Measurements from ENCODE around the gene PIH1D1. TPM values are rescaled to one million over a fixed set of nuclear protein-coding genes. Genes with fewer than 3 reads are reported as not detected.

The PIH1D1 gene
- total RNA-seq, 4 donors from 2014 or later = 52.7 to 87.4 (median 75.7) TPM

DNA sequence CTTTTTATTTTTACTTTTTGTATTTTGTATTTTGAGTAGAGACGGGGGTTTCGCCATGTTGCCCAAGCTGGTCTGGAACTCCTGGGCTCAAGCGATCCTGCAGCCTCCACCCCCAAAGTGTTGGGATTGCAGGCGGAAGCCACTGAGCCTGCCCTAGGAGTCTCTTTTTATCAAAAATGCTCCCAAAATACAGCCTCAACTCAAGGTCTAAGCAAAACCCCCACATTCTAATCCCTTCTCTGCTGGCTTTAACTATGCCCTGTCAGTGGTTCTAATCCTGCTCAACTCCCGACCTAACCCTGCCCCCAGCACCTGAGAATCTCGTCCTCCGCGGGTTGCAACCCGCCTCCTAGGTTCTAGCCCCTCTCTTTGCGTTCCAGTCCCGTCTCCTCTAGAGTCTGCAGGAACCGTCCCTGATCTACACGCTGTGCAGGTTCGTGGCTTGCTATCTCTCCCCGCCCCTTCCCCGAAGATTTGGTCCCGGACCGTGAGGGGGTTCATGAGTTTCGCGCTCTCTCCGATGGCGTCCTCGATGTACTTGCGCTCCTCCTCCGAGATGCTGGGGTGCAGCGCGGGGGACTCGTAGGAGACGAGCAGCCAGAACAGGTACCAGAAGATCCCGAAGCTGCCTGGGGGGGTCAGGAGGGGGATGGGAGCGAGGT, 18.2 kb downstream of the PIH1D1 start:
- TF ChIP-seq, protein P1, sequence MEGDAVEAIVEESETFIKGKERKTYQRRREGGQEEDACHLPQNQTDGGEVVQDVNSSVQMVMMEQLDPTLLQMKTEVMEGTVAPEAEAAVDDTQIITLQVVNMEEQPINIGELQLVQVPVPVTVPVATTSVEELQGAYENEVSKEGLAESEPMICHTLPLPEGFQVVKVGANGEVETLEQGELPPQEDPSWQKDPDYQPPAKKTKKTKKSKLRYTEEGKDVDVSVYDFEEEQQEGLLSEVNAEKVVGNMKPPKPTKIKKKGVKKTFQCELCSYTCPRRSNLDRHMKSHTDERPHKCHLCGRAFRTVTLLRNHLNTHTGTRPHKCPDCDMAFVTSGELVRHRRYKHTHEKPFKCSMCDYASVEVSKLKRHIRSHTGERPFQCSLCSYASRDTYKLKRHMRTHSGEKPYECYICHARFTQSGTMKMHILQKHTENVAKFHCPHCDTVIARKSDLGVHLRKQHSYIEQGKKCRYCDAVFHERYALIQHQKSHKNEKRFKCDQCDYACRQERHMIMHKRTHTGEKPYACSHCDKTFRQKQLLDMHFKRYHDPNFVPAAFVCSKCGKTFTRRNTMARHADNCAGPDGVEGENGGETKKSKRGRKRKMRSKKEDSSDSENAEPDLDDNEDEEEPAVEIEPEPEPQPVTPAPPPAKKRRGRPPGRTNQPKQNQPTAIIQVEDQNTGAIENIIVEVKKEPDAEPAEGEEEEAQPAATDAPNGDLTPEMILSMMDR (IDR thresholded peaks at IDR 0.05) = no peak
- DNase-seq (ENCODE audit: low spot score) (no peak), ATAC-seq (ENCODE audit: low FRiP score) (no peak)

DNA sequence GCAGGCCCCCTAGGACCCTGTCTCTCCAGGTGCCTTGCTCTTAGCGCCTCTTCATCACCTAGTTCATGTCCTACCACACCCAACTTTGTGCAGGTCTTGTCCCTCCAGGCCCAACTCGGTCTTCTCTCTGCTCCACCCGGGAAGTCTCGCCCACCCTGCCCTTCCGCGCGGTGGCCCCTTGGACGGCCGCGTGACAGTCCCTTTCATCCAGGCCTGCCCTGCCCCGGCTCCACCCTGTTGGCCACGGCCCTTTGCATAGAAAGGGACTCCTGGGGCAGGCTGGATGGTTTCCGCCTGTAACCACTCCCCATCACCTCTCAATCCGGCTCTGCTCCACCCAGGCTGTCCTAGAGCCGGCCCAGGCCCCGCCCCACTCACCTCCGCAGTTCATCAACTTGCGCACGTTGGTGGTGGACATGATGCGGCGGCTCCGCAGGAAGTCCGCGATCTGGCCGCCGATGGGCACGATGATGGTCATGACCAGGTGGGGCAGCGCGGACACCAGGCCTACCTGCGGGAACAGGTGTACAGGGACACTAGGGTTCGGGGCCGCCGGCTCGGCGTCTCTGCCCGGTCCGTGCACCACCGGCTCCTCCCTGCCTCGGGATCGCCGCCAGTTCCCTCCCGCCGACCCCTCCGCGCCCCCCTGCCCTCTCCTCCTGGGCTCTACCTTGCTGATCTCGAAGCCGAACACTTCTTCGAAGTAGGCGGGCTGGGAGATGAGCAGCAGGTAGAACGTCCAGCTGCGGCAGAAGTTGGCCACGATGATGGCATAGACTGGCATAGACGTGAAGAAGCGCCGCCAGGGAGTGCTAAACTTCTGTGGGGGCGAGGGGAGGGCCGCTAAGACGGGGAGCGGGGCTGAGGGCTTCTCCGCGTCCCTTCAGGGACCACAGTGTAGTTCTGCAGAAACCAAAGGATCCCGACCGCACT, 19.2 kb downstream of the PIH1D1 start:
- no peak for ATAC-seq (ENCODE audit: low FRiP score)
- TF ChIP-seq, protein P1 (IDR thresholded peaks at IDR 0.05) = no peak
- DNase-seq (ENCODE audit: low spot score) = no peak

DNA sequence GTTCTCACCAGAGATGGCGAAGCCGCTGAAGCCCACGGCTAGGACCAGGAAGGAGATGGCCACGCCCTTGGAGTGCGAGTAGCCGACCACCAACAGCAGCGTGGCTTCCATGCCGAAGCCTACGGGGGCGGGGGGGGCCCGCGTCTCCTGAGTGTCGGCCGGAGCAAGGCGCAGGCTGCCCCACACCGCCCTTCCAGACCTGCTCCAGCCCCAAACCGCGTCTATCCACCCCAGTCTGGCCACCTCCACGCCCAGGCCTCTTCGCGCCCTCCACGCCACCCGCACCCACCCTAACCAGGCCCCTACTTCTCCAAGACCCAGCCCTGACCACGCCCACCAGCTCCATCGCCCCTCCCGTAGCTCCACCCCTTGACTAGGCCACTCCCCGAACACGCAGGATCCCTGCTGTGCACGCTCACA, 20.3 kb downstream of the PIH1D1 start:
- DNase-seq (ENCODE audit: low spot score) (no peak), ATAC-seq (ENCODE audit: low FRiP score) (no peak)
- TF ChIP-seq, protein P1 (IDR thresholded peaks at IDR 0.05) = no peak

DNA sequence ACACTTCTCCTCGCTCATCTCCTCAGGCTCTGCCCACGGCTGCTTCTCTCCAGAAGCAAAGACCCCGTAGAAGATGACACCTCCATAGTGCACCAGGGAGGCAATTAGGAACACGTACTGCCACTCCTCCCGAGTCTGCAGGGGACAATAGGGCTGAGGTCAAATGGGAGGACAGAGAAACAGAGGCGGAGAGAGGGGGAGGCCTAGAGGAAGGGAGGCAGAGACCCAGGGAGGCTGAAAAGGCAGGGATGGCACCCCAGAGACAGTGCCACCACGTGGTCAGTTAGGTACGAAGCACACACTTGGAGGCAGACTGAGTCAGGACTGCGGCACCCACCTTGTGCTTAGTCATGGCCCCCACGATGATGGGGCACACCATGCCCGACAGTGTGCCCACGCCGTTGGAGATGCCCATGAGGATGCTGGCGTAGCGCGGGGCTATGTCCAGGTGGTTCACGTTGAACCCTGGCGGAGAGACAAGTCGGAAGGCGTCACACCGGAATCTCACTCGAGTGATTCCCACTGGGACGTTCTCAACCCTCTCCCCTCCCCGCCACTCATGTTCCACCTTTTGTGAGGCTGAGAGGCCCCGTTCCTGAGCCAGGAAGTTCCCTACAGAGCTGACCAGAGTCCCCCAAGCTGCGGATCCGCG, 20.8 kb downstream of the PIH1D1 start:
- DNase-seq (ENCODE audit: low spot score) = no peak
- TF ChIP-seq, protein P1 (IDR thresholded peaks at IDR 0.05) = no peak
- ATAC-seq (ENCODE audit: low FRiP score) = no peak

DNA sequence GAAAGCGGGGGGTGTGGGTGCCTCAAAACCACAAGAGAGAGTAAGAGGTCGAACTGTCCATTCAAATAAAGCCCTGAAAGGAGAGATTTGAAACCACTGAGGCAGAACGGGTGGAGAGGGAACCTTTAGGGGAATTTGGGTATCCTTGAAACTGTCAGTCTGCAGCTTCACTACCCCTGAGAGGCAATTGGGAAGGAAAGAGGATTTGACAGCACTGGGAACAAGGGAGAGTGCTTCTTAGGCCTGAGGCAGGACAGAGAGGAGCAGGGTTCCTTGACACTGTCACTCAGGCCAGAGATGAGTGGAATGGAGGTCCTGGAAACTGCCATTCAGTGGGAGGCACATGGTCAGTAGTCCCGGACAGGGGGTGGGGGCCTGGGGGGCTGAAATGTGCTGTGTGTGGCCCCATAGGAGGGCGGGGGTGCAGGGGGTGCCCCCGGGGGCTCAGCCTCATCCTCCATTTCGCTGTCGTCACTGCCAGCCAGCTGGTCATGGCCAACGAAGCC, 21.4 kb downstream of the PIH1D1 start:
- DNase-seq (ENCODE audit: low spot score) = no peak
- ATAC-seq (ENCODE audit: low FRiP score) = no peak
- TF ChIP-seq, protein P1 (IDR thresholded peaks at IDR 0.05) = no peak

DNA sequence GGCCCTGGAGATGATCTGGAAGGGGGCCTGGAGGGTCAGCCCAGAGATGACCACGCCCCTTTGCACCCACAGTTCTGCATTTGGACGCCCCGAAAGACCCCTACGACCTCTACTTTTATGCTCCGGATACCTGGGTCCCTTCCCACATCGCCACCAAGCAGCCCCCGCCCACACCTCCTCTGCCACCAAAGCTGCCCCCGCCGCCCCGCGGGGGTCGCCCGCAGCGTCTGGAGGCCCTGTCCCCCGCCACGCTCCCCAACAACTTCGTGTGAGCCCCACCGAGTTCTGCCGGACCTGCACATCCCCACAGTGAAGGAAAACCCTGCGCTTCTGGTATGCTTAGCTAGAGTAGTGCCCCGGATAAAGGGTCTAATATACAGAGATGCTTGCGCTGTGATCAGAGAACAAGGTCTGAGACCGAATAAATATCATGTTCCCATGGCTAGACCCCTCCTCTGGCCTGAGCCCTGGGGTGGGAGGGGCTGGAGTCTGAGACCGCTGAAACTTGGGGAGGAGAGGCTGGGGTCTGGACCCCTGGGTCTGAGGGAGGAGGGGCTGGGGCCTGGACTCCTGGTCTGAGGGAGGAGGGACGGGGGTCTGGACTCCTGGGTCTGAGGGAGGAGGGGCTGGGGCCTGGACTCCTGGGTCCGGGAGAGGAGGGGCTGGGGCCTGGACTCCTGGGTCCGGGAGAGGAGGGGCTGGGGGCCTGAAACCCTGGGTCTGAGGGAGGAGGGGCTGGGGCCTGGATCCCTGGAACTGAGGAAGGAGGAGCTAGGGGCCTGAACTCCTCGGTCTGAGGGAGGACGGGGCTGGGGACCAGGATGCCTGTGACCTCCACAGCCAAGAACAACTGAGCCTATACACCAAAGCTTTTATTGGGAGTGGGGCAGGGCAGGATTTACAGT, 22.8 kb downstream of the PIH1D1 start:
- no peak for ATAC-seq (ENCODE audit: low FRiP score)
- no peak for DNase-seq (ENCODE audit: low spot score)
- TF ChIP-seq, protein P1 (IDR thresholded peaks at IDR 0.05) = no peak
